COLO668 (cell line): ENCODE measurements around the gene P2RY4.
"Not testable (repeated sequence)": the region's sequence is repeated elsewhere in the genome, so short reads cannot be mapped to it uniquely, and the experiment has no call there.

ENCODE experiments used
- DNase-seq: peaks from one replicate; lab custom pipeline; 2025; ENCODE audit not compliant: unreplicated experiment; lab: John Stamatoyannopoulos, UW

Gene P2RY4

GRCh38 chrX:70260104-70260503, at the start of gene P2RY4:
TSS of gene P2RY4 (minus strand) at chrX:70260204. CDS start at chrX:70259624, 580 bp downstream.
- no peak for DNase-seq

- DNase-seq: no peak
These were observed 41.7 kb upstream of the P2RY4 start for GRCh38 chrX:70301716-70302115.

DNA sequence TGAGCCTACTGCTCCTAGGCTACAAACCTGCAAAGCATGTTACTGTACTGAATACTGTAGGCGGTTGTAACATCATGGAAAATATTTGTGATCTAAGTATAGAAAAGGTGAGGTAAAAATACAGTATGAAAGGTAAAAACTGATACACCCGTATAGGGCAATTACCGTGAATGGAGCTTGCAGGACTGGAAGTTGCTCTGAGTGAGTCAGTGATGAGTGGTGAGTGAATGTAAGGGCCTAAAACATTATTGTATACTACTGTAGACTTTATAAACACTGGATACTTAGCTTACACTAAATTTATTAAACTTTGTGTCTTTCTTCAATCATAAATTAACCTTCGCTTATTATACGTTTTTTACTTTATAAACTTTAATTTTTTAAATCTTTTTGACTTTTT, 33.6 kb upstream of the P2RY4 start:
- no peak for DNase-seq

GRCh38 chrX:70292788-70293187, 32.8 kb upstream of the P2RY4 start:
- DNase-seq: no peak

DNA sequence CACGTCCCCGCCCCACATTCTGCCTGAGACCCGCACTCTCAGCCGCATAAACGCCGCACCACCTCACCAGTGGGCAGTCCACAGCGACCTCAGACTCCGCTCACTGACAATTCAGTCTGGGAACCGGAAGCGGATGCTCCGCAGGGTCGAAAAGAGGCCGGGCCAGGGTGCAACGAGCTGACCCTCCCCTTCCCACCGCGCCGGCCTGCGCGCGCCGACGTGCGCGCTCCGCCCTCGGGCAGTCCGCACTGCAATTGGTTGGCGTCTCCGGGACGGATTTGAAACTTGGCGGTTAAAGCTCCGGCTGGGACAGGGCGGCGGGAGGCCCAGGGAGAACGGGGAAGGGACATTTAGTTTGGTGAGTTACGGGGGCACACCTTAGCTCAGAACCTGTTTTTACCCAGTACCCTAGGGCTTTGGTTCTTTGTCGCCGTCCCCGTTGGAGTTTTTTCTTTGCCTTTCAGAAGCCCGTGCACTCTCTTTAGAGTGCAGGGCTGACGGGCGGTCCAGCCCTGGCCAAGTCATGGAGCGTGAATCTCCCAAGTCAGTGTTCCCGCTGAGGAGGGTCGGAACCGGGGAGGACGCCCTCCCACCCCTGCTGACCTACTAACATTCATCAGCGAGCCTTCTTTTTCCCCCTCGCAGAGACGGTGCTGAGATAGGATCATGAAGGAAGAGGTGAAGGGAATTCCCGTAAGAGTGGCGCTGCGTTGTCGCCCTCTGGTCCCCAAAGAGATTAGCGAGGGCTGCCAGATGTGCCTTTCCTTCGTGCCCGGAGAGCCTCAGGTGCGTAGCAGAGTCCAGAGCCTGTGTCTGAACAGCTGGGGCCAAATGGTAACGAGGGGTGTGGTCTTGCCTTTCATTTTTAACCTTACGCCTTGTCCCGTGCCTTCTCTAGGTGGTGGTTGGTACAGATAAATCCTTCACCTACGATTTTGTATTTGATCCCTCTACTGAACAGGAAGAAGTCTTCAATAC, 30.1 kb upstream of the P2RY4 start, which contains the start of the genes KIF4A and PDZD11:
Gene KIF4A, plus strand, starts transcription at position 312 of the 978 bp plus-strand sequence. Its CDS starts 355 bp downstream, at position 667.
Gene PDZD11, minus strand, starts transcription at position 135 of the 978 bp plus-strand sequence. CDS start 586 bp downstream, outside the sequence.
- DNase-seq: peak; percentile 88

DNA sequence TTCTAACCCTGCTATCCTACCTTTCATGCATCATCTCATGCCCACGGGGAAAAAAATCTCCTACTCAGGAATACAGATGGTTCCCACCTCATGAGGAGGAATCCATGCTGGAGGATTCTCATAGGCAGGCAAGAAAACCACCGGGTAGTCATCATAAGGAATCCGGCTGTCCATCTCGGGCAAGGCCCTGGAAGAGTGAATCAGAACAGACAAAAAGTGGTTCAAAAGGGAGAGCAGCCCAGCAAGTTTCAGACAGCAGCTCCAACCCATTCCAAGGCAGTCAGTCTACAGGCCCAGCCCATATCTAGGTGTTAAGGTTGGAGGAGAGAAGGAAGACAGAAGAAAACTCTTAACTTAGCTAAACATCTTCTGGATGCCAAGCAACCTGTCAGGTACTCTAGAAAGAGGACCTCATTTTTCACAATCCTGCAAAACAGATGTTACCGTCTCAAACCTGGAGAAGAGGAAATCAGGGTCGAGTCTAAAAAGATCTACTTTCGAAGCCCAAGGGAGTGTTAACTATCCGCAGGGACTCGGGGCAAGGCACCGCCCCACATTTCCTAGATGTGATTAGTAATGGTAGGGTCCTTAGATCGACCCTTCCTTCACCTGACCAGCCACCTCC, 29.3 kb upstream of the P2RY4 start:
- DNase-seq: no peak

GRCh38 chrX:70281951-70282350, 21.9 kb upstream of the P2RY4 start, which contains the start of gene RAB41:
TSS of gene RAB41 (plus strand) at chrX:70282172. CDS start at chrX:70282218, 46 bp downstream.
- DNase-seq: no peak

GRCh38 chrX:70280573-70280972, 20.6 kb upstream of the P2RY4 start:
- no peak for DNase-seq

GRCh38 chrX:70279081-70279480, 19.1 kb upstream of the P2RY4 start:
- no peak for DNase-seq

DNA sequence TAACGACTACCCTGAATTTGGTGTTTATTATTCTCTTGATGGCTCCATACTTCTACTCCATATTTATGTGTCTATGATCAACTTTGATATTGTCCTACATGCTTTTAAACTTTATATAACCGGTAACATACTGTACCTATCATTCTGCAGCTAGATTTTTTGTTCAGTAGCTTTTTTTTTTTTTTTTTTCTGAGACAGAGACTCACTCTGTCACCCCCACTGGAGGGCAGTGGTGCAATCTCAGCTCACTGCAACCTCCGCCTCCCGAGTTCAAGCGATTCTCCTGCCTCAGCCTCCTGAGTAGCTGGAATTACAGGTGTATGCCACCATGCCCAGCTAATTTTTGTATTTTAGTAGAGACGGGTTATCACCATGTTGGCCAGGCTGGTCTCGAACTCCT, 14.0 kb upstream of the P2RY4 start:
- not testable (repeated sequence) for DNase-seq

GRCh38 chrX:70268034-70268433, 8.0 kb upstream of the P2RY4 start, which contains the start of gene ARR3:
TSS of gene ARR3 (plus strand) at chrX:70268334. CDS start at chrX:70269386, 1,052 bp downstream.
- DNase-seq: no peak

- no peak for DNase-seq
These were observed 4.8 kb upstream of the P2RY4 start for GRCh38 chrX:70264784-70265183.

GRCh38 chrX:70262952-70263567, 3.1 kb upstream of the P2RY4 start:
- DNase-seq: peak; percentile 74

DNA sequence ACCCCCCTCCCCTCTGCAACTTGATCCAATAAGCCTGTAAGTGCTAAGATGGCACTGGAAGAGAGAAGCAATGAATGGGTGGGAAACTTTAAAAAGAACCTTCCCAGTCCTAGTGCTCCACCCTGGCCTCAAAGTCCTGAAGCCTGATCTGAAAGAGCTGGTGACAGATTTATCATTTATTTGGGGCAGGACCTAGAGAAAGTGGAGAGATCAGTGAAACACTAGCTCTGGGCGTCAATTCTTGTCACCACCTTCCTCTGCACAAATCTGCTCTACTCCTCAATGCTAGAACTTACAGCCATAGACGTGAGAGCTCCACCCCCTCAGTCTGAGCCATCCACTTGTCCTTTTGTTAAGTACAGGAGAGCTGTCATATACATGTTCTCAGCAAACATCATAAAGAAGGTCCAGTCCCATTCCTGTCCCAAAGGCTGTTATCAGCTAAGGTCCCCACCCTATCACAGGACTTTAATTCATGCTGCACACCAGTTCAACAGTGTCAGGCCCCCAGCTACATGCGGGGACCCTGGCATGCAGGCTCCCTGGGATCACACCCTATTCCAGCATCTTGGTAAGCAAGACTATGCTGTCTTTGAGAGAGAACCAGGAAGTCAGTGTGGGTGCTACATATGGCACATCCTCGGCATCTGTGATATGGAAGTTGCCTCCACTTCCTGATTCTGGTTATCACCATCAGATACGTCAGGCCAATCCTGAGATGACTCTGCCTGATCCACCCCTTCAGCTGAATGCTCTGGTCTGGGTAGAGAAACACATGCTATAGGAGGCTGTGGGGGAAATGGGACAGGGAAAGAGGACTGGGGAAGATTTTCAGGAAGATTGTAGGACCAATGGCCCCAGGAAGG, 2.3 kb downstream of the P2RY4 start:
- DNase-seq: no peak

GRCh38 chrX:70255452-70255851, 4.6 kb downstream of the P2RY4 start:
- DNase-seq: no peak

GRCh38 chrX:70254909-70255308, 5.1 kb downstream of the P2RY4 start:
- DNase-seq: peak; percentile 1

GRCh38 chrX:70254063-70254400, 6.0 kb downstream of the P2RY4 start:
- DNase-seq: no peak

GRCh38 chrX:70253377-70254062, 6.5 kb downstream of the P2RY4 start:
- no peak for DNase-seq

GRCh38 chrX:70252491-70252890, 7.5 kb downstream of the P2RY4 start:
- DNase-seq: no peak

- DNase-seq: no peak
These were observed 12.8 kb downstream of the P2RY4 start for GRCh38 chrX:70247252-70247651.
